Neural crest cell (in vitro differentiated cells): Measurements from ENCODE around the gene RAB1A. TPM values are rescaled to one million over a fixed set of nuclear protein-coding genes. Genes with fewer than 3 reads are reported as not detected.

ENCODE experiments used
- DNase-seq: peaks from one replicate; pipeline ENCODE4 v3.0.0; 2021; ENCODE audit warnings: low read depth, mixed read lengths, low spot score
- H3K27ac Mint-ChIP-seq: one replicate; pipeline ENCODE4 v1.8.0; 2021; ENCODE audit warnings: mild to moderate bottlenecking, mixed read lengths; ENCODE audit not compliant: unreplicated experiment
- H3K27me3 Mint-ChIP-seq: 2 replicates; pipeline ENCODE4 v1.8.0; 2021; ENCODE audit warnings: low read depth, mild to moderate bottlenecking, mixed read lengths
- H3K36me3 Mint-ChIP-seq: 2 replicates; pipeline ENCODE4 v1.8.0; 2021; ENCODE audit warnings: low read depth, mild to moderate bottlenecking, mixed read lengths
- H3K4me1 Mint-ChIP-seq: 2 replicates; pipeline ENCODE4 v1.8.0; 2021; ENCODE audit warnings: mixed read lengths
- H3K4me3 Mint-ChIP-seq: one replicate; pipeline ENCODE4 v1.8.0; 2021; ENCODE audit warnings: mild to moderate bottlenecking, mixed read lengths
- H3K9me3 Mint-ChIP-seq: 2 replicates; pipeline ENCODE4 v1.8.0; 2021; ENCODE audit warnings: mixed read lengths
- total RNA-seq: library from RNA; stranded (reverse); gene quantifications from 2 replicates; pipeline ENCODE4 v1.2.1, GENCODE V29; 2021
- TF ChIP-seq, protein P1 (sequence below): fragments of 200-600 bp; sonication (generic); conservative IDR thresholded peaks from 2 replicates; pipeline ENCODE4 v1.5.0; 2021; ENCODE audit warnings: antibody characterized with exemption, mild to moderate bottlenecking

RAB1A gene
- total RNA-seq, 1 donor from 2014 or later: 110 TPM

DNA sequence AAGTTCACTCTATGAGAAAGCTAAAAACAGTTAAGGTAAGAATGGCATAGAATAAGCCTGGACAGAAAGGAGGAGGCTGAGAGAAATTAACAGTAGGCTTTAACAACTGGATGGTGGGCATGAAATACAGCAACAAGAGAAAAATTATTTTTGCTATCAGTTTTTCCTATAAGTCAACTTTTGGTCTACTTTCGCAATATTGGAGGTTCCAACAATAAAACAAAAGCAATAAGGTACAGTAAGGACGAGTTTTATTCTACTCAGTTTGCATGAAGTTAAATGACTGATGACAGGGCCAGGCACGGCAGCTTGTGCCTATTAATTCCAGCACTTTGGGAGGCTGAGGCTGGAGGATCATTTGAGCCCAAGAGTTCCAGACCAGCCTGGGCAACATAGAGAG, 17.3 kb downstream of the RAB1A start:
- Mint-ChIP-seq H3K36me3 (peaks cover 5% of the 10 kb centered on the region), H3K9me3 (no peaks in the 10 kb centered on the region), H3K27me3 (no peaks in the 10 kb centered on the region), H3K4me1 (peaks cover 15% of the 10 kb centered on the region), H3K4me3 (no peak overlapping the region), H3K27ac (no peak overlapping the region)
- DNase-seq: no peak
- TF ChIP-seq, protein P1, sequence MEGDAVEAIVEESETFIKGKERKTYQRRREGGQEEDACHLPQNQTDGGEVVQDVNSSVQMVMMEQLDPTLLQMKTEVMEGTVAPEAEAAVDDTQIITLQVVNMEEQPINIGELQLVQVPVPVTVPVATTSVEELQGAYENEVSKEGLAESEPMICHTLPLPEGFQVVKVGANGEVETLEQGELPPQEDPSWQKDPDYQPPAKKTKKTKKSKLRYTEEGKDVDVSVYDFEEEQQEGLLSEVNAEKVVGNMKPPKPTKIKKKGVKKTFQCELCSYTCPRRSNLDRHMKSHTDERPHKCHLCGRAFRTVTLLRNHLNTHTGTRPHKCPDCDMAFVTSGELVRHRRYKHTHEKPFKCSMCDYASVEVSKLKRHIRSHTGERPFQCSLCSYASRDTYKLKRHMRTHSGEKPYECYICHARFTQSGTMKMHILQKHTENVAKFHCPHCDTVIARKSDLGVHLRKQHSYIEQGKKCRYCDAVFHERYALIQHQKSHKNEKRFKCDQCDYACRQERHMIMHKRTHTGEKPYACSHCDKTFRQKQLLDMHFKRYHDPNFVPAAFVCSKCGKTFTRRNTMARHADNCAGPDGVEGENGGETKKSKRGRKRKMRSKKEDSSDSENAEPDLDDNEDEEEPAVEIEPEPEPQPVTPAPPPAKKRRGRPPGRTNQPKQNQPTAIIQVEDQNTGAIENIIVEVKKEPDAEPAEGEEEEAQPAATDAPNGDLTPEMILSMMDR: no peak

DNA sequence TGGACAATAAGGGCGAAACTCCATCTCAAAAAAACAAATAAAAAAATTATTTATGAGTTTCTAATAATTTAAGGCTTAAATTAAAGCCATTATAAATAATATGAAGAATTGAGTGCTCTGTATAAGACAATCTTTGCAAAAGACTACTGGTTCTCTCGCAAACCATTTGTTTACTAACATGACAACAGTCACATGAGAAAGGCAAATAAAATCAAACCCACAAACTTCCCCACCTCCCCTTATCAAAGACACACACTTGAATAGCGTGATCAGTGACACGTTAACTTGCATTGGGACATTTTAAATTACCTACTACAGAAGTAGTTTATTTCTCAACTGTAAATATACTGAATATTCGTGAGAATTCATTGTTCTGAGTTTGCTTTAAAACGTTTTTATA, 21.1 kb downstream of the RAB1A start:
- Mint-ChIP-seq H3K9me3 (no peaks in the 10 kb centered on the region), H3K36me3 (peaks cover 3% of the 10 kb centered on the region), H3K4me1 (no peaks in the 10 kb centered on the region), H3K27ac (no peak overlapping the region), H3K4me3 (no peak overlapping the region), H3K27me3 (no peaks in the 10 kb centered on the region)
- TF ChIP-seq, protein P1: no peak
- DNase-seq: no peak

DNA sequence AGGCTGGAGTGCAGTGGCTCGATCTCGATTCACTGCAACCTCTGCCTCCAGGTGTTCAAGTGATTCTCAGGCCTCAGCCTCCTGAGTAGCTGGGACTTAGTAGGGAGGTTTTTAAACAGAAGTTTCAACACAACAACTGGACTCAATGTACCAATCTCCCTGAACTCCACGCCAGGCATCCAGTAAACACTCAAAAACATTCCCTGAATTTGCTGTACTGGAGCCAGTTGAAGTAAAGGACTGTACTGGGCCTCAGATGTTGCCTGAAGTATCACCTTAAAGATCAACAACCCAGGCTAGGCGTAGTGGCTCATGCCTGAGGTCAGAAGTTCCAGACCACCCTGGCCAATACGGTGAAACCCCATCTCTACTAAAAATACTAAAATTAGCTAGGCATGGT, 22.4 kb downstream of the RAB1A start:
- peaks cover 3% of the 10 kb centered on the region for H3K36me3 Mint-ChIP-seq
- H3K9me3 Mint-ChIP-seq: no peaks in the 10 kb centered on the region
- DNase-seq: no peak
- TF ChIP-seq, protein P1: no peak
- H3K27ac Mint-ChIP-seq: no peak overlapping the region
- no peaks in the 10 kb centered on the region for H3K4me1 Mint-ChIP-seq
- no peaks in the 10 kb centered on the region for H3K27me3 Mint-ChIP-seq
- H3K4me3 Mint-ChIP-seq: no peak overlapping the region

DNA sequence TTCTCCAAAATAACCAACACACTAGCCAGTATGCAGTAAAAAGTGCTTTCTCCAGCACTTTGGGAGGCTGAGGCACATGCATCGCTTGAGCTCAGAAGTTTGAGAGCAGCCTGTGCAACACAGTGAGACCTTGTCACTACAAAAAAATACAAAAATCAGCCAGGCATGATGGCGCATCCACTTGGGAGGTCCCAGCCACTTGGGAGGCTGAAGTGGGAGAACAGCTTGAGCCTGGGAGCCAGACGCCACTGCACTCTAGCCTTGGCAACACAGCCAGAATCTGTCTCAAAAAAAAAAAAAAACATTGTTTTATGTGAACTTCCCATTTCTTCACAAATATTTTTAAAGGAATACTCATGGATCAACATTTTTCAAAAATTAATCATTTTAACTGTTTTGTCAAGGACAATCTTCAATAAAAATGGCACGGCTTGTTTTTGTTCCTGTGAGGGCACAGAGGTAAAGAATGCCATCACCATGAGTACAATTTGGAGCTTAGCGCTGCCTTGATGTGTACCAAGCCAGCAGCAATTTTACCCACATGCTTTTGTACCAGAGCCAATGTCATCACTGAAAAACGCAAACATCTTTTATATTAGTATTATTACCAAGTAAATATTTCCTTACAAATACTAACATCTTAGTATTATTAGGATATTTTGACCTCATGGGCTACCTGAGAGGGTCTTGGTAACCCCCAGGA, 26.7 kb downstream of the RAB1A start:
- no peaks in the 10 kb centered on the region for H3K27me3 Mint-ChIP-seq
- no peak overlapping the region for H3K27ac Mint-ChIP-seq
- no peak overlapping the region for H3K4me3 Mint-ChIP-seq
- H3K9me3 Mint-ChIP-seq: no peaks in the 10 kb centered on the region
- peaks cover 4% of the 10 kb centered on the region for H3K4me1 Mint-ChIP-seq
- no peak for DNase-seq
- peaks cover 7% of the 10 kb centered on the region for H3K36me3 Mint-ChIP-seq
- TF ChIP-seq, protein P1: no peak

DNA sequence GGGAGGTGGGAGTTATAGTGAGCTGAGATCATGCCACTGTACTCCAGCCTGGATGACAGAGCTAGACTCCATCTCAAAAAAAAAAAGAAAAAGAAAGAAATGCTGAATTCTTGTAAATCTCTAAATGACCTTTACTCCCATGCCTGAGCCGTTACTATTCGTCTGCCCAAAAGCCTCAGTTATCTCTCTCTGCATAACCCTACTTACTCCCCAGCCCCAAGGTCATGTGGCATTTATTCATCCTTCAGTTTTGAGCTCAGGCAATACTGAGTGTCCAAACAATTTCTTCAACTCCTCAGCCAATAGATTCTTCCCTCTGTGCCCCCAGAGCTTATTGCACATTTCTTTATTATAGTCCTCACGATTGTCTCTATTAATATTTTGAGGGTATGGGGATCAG, 28.8 kb downstream of the RAB1A start:
- no peak for DNase-seq
- H3K36me3 Mint-ChIP-seq: peaks cover 14% of the 10 kb centered on the region
- no peak overlapping the region for H3K4me3 Mint-ChIP-seq
- H3K27ac Mint-ChIP-seq: no peak overlapping the region
- no peaks in the 10 kb centered on the region for H3K27me3 Mint-ChIP-seq
- peaks cover 4% of the 10 kb centered on the region for H3K4me1 Mint-ChIP-seq
- TF ChIP-seq, protein P1: no peak
- no peaks in the 10 kb centered on the region for H3K9me3 Mint-ChIP-seq
